ENCODE results near the gene ZCCHC2. TPM values are rescaled to one million over a fixed set of nuclear protein-coding genes. Genes with fewer than 3 reads are reported as not detected.

ZCCHC2 gene
- polyA plus RNA-seq, 1 donor (not counting 4 experiments of a cell fraction or from before 2014, with no cell fraction given) = 12.9 TPM

- no peaks in the 10 kb centered on the region for H3K9me1 ChIP-seq (ENCODE audit: control insufficient read depth, extremely low read depth, insufficient read depth, low read length)
- H4K20me1 ChIP-seq (ENCODE audit: control insufficient read depth, extremely low read depth, insufficient read depth, low read length) = no peaks in the 10 kb centered on the region
- H2AFZ ChIP-seq (ENCODE audit: control insufficient read depth, low read length) = no peak overlapping the region
- H3K4me2 ChIP-seq (ENCODE audit: control insufficient read depth, extremely low read depth, insufficient read depth, low read depth, low read length) = no peak overlapping the region
- H3K9ac ChIP-seq (ENCODE audit: control insufficient read depth, extremely low read depth, insufficient read depth, low read length) = no peak overlapping the region
- dilution Hi-C loops (cut with MboI; ENCODE audit: extremely low pct_ligation_motif_present, low sequenced_read_pairs) = no loop called here
- no peak for TF ChIP-seq EZH2 (IDR thresholded peaks at IDR 0.05; ENCODE audit: low read length)
- TF ChIP-seq CTCF (optimal IDR thresholded peaks at IDR 0.05 in 1 of 3, IDR thresholded peaks at IDR 0.05 in 1 of 3, conservative IDR thresholded peaks at IDR 0.05 in 1 of 3; ENCODE audit: extremely low read depth in 1 of 3, insufficient read depth in 2 of 3, low read length in 3 of 3) = no peak
- DNase-seq (ENCODE audit: low read depth, low spot score) = no peak
- H3K27me3 ChIP-seq (ENCODE audit: control insufficient read depth, extremely low read depth, insufficient read depth, low read length) = peaks cover 48% of the 10 kb centered on the region
- no peak overlapping the region for H3K4me3 ChIP-seq (ENCODE audit: control insufficient read depth in 2 of 3, extremely low read depth in 1 of 3, insufficient read depth in 2 of 3, low read depth in 1 of 3, low read length in 3 of 3)
- no peaks in the 10 kb centered on the region for H3K9me3 ChIP-seq (ENCODE audit: control insufficient read depth, low read depth, low read length)
- H3K79me2 ChIP-seq (ENCODE audit: control insufficient read depth, insufficient read depth, low read length) = no peaks in the 10 kb centered on the region
- H3K4me1 ChIP-seq (ENCODE audit: control insufficient read depth, extremely low read depth, insufficient read depth, low read length) = no peaks in the 10 kb centered on the region
- no peak overlapping the region for H3K27ac ChIP-seq (ENCODE audit: control insufficient read depth, insufficient read depth, low read length)
- FAIRE-seq = no peak
- H3K36me3 ChIP-seq (ENCODE audit: control insufficient read depth in 2 of 2, extremely low read depth in 1 of 2, insufficient read depth in 2 of 2, low read length in 2 of 2) = no peaks in the 10 kb centered on the region
Observed at GRCh38 chr18:62614494-62614893, 91.7 kb downstream of the ZCCHC2 start.

GRCh38 chr18:62616331-62616805, 93.5 kb downstream of the ZCCHC2 start:
- no peak overlapping the region for H2AFZ ChIP-seq (ENCODE audit: control insufficient read depth, low read length)

More at GRCh38 chr18:62616331-62616805, 93.5 kb downstream of the ZCCHC2 start:
- Histone ChIP-seq H3K27me3 (ENCODE audit: control insufficient read depth, extremely low read depth, insufficient read depth, low read length) (peaks cover 35% of the 10 kb centered on the region), H3K36me3 (ENCODE audit: control insufficient read depth in 2 of 2, extremely low read depth in 1 of 2, insufficient read depth in 2 of 2, low read length in 2 of 2) (no peaks in the 10 kb centered on the region), H3K79me2 (ENCODE audit: control insufficient read depth, insufficient read depth, low read length) (no peaks in the 10 kb centered on the region), H3K9ac (ENCODE audit: control insufficient read depth, extremely low read depth, insufficient read depth, low read length) (no peak overlapping the region), H3K4me2 (ENCODE audit: control insufficient read depth, extremely low read depth, insufficient read depth, low read depth, low read length) (no peak overlapping the region), H3K4me3 (ENCODE audit: control insufficient read depth in 2 of 3, extremely low read depth in 1 of 3, insufficient read depth in 2 of 3, low read depth in 1 of 3, low read length in 3 of 3) (no peak overlapping the region), H3K4me1 (ENCODE audit: control insufficient read depth, extremely low read depth, insufficient read depth, low read length) (no peaks in the 10 kb centered on the region), H3K9me3 (ENCODE audit: control insufficient read depth, low read depth, low read length) (no peaks in the 10 kb centered on the region), H3K27ac (ENCODE audit: control insufficient read depth, insufficient read depth, low read length) (no peak overlapping the region), H3K9me1 (ENCODE audit: control insufficient read depth, extremely low read depth, insufficient read depth, low read length) (no peaks in the 10 kb centered on the region), H4K20me1 (ENCODE audit: control insufficient read depth, extremely low read depth, insufficient read depth, low read length) (no peaks in the 10 kb centered on the region)
- TF ChIP-seq EZH2 (IDR thresholded peaks at IDR 0.05; ENCODE audit: low read length) (no peak), CTCF (optimal IDR thresholded peaks at IDR 0.05 in 1 of 3, IDR thresholded peaks at IDR 0.05 in 1 of 3, conservative IDR thresholded peaks at IDR 0.05 in 1 of 3; ENCODE audit: extremely low read depth in 1 of 3, insufficient read depth in 2 of 3, low read length in 3 of 3) (no peak)
- dilution Hi-C loops (cut with MboI; ENCODE audit: extremely low pct_ligation_motif_present, low sequenced_read_pairs) = no loop called here
- DNase-seq (ENCODE audit: low read depth, low spot score) (no peak), FAIRE-seq (no peak)
